BJ (cell line): Measurements from ENCODE around the gene SERGEF. TPM values are rescaled to one million over a fixed set of nuclear protein-coding genes. Genes with fewer than 3 reads are reported as not detected.

Source experiments
- CTCF ChIA-PET: fragments of 350-600 bp; formaldehyde crosslinking; extraction: SDS; loops from one replicate; lab custom pipeline; 2021; ENCODE audit warnings: antibody characterized with exemption, inconsistent platforms; lab: Yijun Ruan, JAX
- POLR2A ChIA-PET: fragments of 300-600 bp; sonication (Branson Sonifier 250); formaldehyde crosslinking; extraction: SDS; loops from one replicate; lab custom pipeline; 2021; ENCODE audit warnings: antibody characterized with exemption; lab: Charles Lee
- DNase-seq: peaks from one replicate; pipeline ENCODE4 v3.0.0-alpha.2; 2011; ENCODE audit warnings: low read depth
- H3K27me3 ChIP-seq: 2 replicates; pipeline ENCODE4 v1.6.0; 2011; ENCODE audit warnings: low read length; ENCODE audit not compliant: control insufficient read depth, insufficient read depth
- H3K36me3 ChIP-seq: 2 replicates; pipeline ENCODE4 v1.5.1; 2011; ENCODE audit warnings: low read length; ENCODE audit not compliant: control insufficient read depth, insufficient read depth
- H3K4me3 ChIP-seq: 2 replicates; pipeline ENCODE4 v1.5.1; 2011; ENCODE audit warnings: low read depth, mild to moderate bottlenecking, control low read depth, low read length
- CTCF ChIP-seq: IDR thresholded peaks from 2 replicates; pipeline ENCODE4 v1.5.1; 2011; ENCODE audit warnings: low read depth, mild to moderate bottlenecking, control low read depth, inconsistent platforms, low read length, moderate library complexity; ENCODE audit not compliant: insufficient read depth
- polyA plus RNA-seq: library from polyadenylated mRNA; depleted of rRNA; stranded (reverse); fragments of >200 nt; gene quantifications from 2 replicates; pipeline ENCODE4 v1.2.3, GENCODE V29; 2011

The SERGEF gene
- polyA plus RNA-seq, 1 experiment = 17.4 TPM

GRCh38 chr11:17894929-17895658 lies 117.8 kb downstream of the SERGEF start:
- ChIA-PET CTCF (interaction anchor here (0.7 to 1.7 kb wide), 3 partner anchors 8 to 84 kb away, joined by 3 to 4 read pairs (median 3); no protein-coding TSS in a partner anchor), POLR2A (no interaction called here)
- DNase-seq = no peak
- no peaks in the 10 kb centered on the region for H3K36me3 ChIP-seq
- TF ChIP-seq CTCF = no peak
- no peaks in the 10 kb centered on the region for H3K27me3 ChIP-seq
- no peak overlapping the region for H3K4me3 ChIP-seq

- TF ChIP-seq CTCF = no peak
- CTCF ChIA-PET = interaction anchor here (0.9 kb wide), 1 partner anchor 161 kb away, joined by 3 read pairs; no protein-coding TSS in a partner anchor
- POLR2A ChIA-PET = no interaction called here
- H3K27me3 ChIP-seq = no peaks in the 10 kb centered on the region
- no peak for DNase-seq
- no peak overlapping the region for H3K4me3 ChIP-seq
- no peaks in the 10 kb centered on the region for H3K36me3 ChIP-seq
Observed at GRCh38 chr11:17892409-17892808, 120.4 kb downstream of the SERGEF start.

GRCh38 chr11:17890325-17890724 lies 122.5 kb downstream of the SERGEF start:
- no peak for TF ChIP-seq CTCF
- Histone ChIP-seq H3K27me3 (no peaks in the 10 kb centered on the region), H3K4me3 (no peak overlapping the region), H3K36me3 (no peaks in the 10 kb centered on the region)
- ChIA-PET POLR2A (no interaction called here), CTCF (interaction anchor here (1.0 to 1.2 kb wide), 2 partner anchors 16 to 82 kb away, joined by 3 read pairs; no protein-coding TSS in a partner anchor)
- no peak for DNase-seq

- Histone ChIP-seq H3K27me3 (no peaks in the 10 kb centered on the region), H3K36me3 (no peaks in the 10 kb centered on the region), H3K4me3 (no peak overlapping the region)
- no peak for TF ChIP-seq CTCF
- no peak for DNase-seq
- ChIA-PET POLR2A (no interaction called here), CTCF (no interaction called here)
Observed at GRCh38 chr11:17887779-17888178, 125.1 kb downstream of the SERGEF start.

GRCh38 chr11:17883946-17884345 lies 128.9 kb downstream of the SERGEF start:
- Histone ChIP-seq H3K36me3 (no peaks in the 10 kb centered on the region), H3K27me3 (no peaks in the 10 kb centered on the region), H3K4me3 (no peak overlapping the region)
- TF ChIP-seq CTCF = no peak
- POLR2A ChIA-PET = no interaction called here
- DNase-seq = no peak
- CTCF ChIA-PET = interaction anchor here (0.9 kb wide), 1 partner anchor 1680 kb away, joined by 3 read pairs; no protein-coding TSS in a partner anchor
